ENCODE measurements around the gene MAPK8IP3.
A peak's percentile ranks its signal among the peaks of the same experiment; 100 is the strongest.

MAPK8IP3 gene

DNA sequence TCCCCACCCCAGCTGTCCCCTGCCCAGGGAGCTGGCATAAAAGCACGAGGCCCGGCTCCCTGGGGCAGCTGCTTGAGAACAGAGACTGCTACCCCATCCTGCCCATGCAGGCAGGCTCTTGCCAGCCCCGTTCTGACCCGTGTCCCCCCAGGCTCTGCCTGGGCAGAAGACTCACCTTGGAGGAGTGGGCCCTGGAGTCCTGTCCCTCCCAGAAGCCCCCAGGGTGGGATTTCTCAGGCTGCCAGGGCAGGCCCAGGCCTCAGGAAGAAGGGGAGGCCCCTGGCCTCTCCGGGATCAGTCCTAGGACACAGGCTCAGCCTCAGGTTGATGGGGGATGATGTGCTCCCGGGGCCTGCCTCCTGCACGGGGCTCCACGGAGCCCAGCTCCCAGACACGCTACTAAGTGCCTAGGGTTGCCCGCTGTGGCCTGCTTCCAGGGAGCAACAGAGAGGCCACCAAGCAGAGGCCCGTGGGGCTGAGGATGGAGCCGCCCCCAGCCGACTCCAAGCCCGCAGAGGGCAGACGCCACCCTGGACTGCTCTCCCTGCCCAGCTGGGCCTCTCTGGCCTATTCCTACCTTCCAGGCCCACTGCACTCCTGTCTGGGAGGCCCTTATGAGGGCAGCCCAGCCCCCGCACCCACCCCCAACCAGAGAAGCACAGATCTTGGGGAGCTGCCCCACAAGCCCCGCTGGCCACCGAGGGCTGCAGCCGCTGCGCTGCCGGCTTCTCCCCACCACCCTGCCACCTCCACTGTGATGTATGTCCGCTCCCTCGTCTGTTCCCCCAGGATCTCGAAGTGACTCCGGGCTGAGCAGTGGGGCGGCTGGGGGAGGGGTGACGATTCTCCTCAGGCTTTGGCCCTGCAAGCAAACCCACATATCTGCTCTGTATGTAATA is 63.7 kb downstream of the MAPK8IP3 start:
- peak overlapping the region; percentile 82 to 88 (median 87) for H3K4me3 Mint-ChIP-seq
- peaks cover 3% of the 10 kb centered on the region for H3K36me3 Mint-ChIP-seq (ENCODE audit: low read depth)
- no peak overlapping the region for H3K27ac Mint-ChIP-seq
- TF ChIP-seq, protein P1, sequence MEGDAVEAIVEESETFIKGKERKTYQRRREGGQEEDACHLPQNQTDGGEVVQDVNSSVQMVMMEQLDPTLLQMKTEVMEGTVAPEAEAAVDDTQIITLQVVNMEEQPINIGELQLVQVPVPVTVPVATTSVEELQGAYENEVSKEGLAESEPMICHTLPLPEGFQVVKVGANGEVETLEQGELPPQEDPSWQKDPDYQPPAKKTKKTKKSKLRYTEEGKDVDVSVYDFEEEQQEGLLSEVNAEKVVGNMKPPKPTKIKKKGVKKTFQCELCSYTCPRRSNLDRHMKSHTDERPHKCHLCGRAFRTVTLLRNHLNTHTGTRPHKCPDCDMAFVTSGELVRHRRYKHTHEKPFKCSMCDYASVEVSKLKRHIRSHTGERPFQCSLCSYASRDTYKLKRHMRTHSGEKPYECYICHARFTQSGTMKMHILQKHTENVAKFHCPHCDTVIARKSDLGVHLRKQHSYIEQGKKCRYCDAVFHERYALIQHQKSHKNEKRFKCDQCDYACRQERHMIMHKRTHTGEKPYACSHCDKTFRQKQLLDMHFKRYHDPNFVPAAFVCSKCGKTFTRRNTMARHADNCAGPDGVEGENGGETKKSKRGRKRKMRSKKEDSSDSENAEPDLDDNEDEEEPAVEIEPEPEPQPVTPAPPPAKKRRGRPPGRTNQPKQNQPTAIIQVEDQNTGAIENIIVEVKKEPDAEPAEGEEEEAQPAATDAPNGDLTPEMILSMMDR (IDR thresholded peaks at IDR 0.05; ENCODE audit: unreplicated experiment in 3 of 3) = no peak
- H3K27me3 Mint-ChIP-seq (ENCODE audit: low read depth) = no peaks in the 10 kb centered on the region
- peaks cover 8% of the 10 kb centered on the region for H3K4me1 Mint-ChIP-seq
- no peaks in the 10 kb centered on the region for H3K9me3 Mint-ChIP-seq

DNA sequence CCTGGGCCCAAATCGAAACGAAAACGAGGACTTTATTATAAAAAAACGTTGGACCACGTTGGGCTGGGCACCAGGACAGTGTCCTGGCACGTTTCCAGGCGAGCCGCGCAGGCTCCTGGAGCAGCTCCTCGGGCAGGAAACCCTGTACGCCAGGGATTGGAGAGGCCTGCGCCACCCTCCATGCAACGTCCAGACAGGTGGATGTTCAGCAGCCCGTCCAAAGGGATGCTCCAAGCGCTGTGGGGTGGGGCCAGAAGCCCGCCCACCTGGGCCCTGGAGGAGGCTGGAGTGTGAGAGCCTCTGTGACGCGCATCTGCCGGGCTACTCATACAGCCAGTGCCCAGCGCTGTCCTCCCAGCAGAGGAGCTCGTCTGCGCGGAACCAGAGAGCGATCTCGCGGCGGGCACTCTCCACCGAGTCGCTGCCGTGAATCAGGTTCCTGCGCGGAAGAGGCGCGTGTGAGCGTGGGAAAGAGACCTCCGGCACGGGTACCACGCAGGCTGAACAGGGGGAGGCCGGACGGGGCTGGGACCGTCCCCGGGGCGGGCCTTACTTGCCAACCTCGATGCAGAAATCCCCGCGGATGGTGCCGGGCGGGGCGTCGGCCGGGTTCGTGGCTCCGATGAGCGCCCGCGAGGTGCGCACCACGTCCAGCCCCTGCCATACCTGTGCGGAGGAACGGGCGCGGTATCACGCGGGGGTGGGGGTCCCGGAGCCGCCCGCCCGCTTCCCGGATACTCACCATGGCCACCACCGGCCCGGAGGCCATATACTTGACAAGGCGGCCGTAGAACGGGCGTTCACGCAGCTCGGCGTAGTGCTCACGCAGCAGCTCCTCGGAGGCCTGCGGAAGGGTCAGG is 64.6 kb downstream of the MAPK8IP3 start:
- peaks cover 8% of the 10 kb centered on the region for H3K4me1 Mint-ChIP-seq
- no peaks in the 10 kb centered on the region for H3K27me3 Mint-ChIP-seq (ENCODE audit: low read depth)
- H3K9me3 Mint-ChIP-seq = no peaks in the 10 kb centered on the region
- peak overlapping the region; percentile 88 to 97 (median 96) for H3K4me3 Mint-ChIP-seq
- H3K36me3 Mint-ChIP-seq (ENCODE audit: low read depth) = peaks cover 3% of the 10 kb centered on the region
- TF ChIP-seq, protein P1 (IDR thresholded peaks at IDR 0.05; ENCODE audit: unreplicated experiment in 3 of 3) = no peak
- H3K27ac Mint-ChIP-seq = no peak overlapping the region

DNA sequence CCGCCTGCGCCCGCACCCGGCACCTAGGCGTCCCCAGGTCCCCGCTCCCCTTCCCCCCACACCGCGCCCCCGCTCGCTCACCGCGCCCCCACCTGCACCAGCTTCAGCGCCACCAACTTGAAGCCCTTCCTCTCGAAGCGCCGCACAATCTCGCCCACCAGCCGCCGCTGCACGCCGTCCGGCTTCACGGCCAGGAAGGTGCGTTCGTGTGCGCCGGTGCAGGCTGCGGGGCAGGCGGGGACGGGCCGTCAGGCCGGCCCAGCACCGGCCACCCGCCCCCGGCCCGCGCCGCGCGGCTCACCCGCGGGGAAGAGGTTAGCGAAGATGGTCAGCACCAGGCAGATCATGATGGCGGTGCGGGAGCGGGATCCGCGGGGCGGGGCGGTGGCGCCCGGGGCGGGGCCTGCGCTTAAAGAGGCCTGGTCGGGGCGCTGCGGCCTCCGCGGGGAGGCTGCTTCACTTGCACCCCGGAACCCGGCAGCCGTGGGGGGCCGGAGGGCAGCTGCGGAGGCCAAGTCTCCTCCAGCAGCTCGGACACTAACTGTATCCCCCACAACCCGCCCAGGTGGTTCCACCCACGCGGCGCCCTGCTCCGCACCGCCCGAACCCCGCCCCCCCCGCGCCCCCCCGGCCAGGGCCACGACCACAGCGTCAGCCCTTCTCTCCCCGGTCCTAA is 65.3 kb downstream of the MAPK8IP3 start, which contains the start of gene NME3:
Gene NME3 (minus strand): TSS at position 356 of the 676 bp plus-strand sequence. CDS start 9 bp downstream, at position 347.
- TF ChIP-seq, protein P1 (IDR thresholded peaks at IDR 0.05; ENCODE audit: unreplicated experiment in 3 of 3) = no peak
- peaks cover 8% of the 10 kb centered on the region for H3K4me1 Mint-ChIP-seq
- peak within 1 kb of the TSS; percentile 67 to 86 (median 78) for H3K27ac Mint-ChIP-seq
- H3K9me3 Mint-ChIP-seq = no peaks in the 10 kb centered on the region
- H3K36me3 Mint-ChIP-seq (ENCODE audit: low read depth) = peaks cover 3% of the 10 kb centered on the region
- no peaks in the 10 kb centered on the region for H3K27me3 Mint-ChIP-seq (ENCODE audit: low read depth)
- H3K4me3 Mint-ChIP-seq = peak within 1 kb of the TSS; percentile 96 to 97 (median 97)

DNA sequence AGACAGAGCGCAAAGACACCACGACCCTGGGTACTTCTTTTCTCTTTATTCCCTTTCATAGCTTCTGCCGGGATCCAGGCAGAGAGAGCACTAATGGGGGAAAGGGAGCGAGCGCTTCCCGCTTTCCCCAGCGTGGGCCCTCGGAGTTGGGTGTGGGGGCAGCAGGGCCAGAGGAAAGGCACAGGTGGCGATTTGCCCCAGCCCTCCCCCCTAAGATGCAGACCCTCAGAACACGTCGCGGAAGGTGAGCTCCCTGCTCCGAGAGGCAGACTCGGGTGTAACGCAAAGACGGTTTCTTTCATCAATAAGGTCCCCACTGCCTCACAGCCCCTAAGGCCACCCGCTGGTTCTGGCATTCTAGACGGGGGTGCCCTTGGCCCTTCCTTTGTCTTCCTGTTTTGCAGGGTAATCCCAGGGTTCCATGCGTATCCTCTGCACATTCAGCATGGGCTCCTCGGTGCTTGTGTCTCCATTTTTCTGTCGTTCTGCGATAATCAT is 65.9 kb downstream of the MAPK8IP3 start:
- peaks cover 8% of the 10 kb centered on the region for H3K4me1 Mint-ChIP-seq
- TF ChIP-seq, protein P1 (IDR thresholded peaks at IDR 0.05; ENCODE audit: unreplicated experiment in 3 of 3) = no peak
- peak overlapping the region; percentile 96 to 97 (median 97) for H3K4me3 Mint-ChIP-seq
- no peaks in the 10 kb centered on the region for H3K9me3 Mint-ChIP-seq
- H3K36me3 Mint-ChIP-seq (ENCODE audit: low read depth) = peaks cover 3% of the 10 kb centered on the region
- H3K27me3 Mint-ChIP-seq (ENCODE audit: low read depth) = no peaks in the 10 kb centered on the region
- H3K27ac Mint-ChIP-seq = peak overlapping the region; percentile 67 to 86 (median 78)

DNA sequence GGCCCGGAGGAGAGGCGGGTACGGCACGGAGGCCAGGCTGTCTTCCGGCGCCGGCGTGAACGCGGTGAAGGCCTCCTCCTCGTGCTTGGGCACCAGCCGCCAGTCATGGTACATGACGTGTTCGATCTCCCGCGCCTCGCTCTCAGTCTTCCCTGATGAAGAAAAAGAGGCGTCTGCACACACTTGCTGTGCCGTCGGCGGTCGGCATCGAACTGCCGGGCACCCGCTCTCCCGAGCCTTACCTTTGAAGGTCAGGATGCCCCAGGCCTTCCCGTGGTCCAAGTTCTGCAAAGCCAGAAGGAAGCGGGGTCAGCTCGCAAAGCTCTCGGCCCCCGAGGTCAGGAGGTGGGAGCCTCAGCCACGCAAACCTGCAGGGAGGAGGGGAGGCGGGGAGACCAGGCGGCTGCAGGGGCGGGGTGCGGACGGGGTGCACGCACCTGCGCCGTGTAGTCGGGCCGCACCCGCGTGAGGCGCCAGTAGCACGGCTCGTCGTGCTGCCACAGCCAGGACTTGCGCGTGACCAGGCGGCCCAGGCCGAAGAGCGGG is 66.4 kb downstream of the MAPK8IP3 start, which contains the start of gene EME2:
Gene EME2 (plus strand): TSS at position 449 of the 546 bp plus-strand sequence. CDS start 418 bp downstream, outside the sequence.
- Mint-ChIP-seq H3K4me1 (peaks cover 8% of the 10 kb centered on the region), H3K27ac (peak within 1 kb of the TSS; percentile 67 to 87 (median 86)), H3K27me3 (ENCODE audit: low read depth) (no peaks in the 10 kb centered on the region), H3K9me3 (no peaks in the 10 kb centered on the region), H3K36me3 (ENCODE audit: low read depth) (peaks cover 3% of the 10 kb centered on the region), H3K4me3 (peak within 1 kb of the TSS; percentile 96 to 97 (median 97))
- TF ChIP-seq, protein P1 (IDR thresholded peaks at IDR 0.05; ENCODE audit: unreplicated experiment in 3 of 3) = no peak
